H1 (cell line): ENCODE results near the gene RBM34.

Experiments
- JUND ChIP-seq: IDR thresholded peaks from 2 replicates; pipeline ENCODE4 v1.6.1; 2011; ENCODE audit warnings: mild to moderate bottlenecking, improper control_type of control experiment, low read length
- TF ChIP-seq, protein P1 (sequence below), 3 experiments: IDR thresholded peaks; 1 replicate in 2 of 3; 2 replicates in 1 of 3; pipeline versions ENCODE4 v1.5.1 to v1.6.1; 2011; ENCODE audit warnings: low read length in 3 of 3, mild to moderate bottlenecking in 3 of 3, inconsistent platforms in 2 of 3, low read depth in 1 of 3, moderate library complexity in 1 of 3; ENCODE audit not compliant: insufficient read depth in 1 of 3; ENCODE audit errors: control extremely low read depth in 1 of 3

DNA sequence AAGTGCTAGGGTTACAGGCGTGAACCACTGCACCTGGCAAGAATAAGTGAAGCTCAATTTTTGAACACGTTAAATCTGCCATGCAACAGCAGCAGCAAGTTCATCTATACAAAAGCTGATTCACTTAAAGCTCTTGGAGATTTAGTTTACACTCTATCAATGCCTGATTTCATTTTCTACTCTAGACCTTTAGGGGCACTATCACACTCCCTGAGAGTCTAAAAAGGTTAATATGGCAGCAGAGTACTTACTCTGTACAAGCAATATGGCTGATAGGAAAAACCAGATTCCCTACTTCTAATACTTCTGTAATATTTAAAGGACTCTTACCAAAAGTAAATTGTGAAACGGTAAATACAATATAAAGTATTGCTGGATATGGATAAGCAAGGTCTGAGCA lies 4.8 kb downstream of the RBM34 start:
- TF ChIP-seq, protein P1, sequence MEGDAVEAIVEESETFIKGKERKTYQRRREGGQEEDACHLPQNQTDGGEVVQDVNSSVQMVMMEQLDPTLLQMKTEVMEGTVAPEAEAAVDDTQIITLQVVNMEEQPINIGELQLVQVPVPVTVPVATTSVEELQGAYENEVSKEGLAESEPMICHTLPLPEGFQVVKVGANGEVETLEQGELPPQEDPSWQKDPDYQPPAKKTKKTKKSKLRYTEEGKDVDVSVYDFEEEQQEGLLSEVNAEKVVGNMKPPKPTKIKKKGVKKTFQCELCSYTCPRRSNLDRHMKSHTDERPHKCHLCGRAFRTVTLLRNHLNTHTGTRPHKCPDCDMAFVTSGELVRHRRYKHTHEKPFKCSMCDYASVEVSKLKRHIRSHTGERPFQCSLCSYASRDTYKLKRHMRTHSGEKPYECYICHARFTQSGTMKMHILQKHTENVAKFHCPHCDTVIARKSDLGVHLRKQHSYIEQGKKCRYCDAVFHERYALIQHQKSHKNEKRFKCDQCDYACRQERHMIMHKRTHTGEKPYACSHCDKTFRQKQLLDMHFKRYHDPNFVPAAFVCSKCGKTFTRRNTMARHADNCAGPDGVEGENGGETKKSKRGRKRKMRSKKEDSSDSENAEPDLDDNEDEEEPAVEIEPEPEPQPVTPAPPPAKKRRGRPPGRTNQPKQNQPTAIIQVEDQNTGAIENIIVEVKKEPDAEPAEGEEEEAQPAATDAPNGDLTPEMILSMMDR (IDR thresholded peaks at IDR 0.05; ENCODE audit: control extremely low read depth in 1 of 3, insufficient read depth in 1 of 3, low read depth in 1 of 3, low read length in 3 of 3): no peak
- TF ChIP-seq JUND: no peak
